GM12892 (cell line): ENCODE data around the gene LYPD6B.

ENCODE experiments used
- POLR2A ChIP-seq: IDR thresholded peaks from 2 replicates; pipeline ENCODE4 v1.6.1; 2011; ENCODE audit warnings: low read depth, low read length, control low read depth
- POLR2AphosphoS5 ChIP-seq: IDR thresholded peaks from 2 replicates; pipeline ENCODE4 v1.6.1; 2011; ENCODE audit warnings: low read depth, low read length, control low read depth

DNA sequence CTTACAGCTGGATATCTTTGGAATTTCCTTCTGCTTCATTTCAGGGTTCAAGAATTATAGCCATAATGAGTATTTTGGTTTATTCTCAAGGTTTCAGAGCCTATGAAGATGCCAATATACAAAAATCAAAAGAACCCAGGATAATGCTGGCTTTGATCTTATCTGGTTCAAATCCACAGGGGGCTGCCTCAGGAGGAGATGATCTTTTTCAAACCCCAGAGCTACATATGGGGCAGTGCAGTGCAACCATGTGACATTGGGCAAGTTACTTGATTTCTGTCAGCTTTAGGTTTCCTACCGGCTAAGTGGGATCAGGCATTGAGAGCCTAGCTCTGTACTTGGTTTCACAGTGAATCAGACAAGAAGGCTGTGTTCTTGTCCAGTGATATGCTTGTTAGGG is 23.0 kb upstream of the LYPD6B start:
- TF ChIP-seq POLR2AphosphoS5 (no peak), POLR2A (no peak)
